HepG2 (cell line): ENCODE measurements around the gene NPAS2. TPM values are rescaled to one million over a fixed set of nuclear protein-coding genes. Genes with fewer than 3 reads are reported as not detected.
A peak's percentile ranks its signal among the peaks of the same experiment; 100 is the strongest.

Experiments
- AKAP8 ChIP-seq: sonication (generic); formaldehyde crosslinking; IDR thresholded peaks from 2 replicates; pipeline ENCODE4 v1.5.1; 2020; ENCODE audit warnings: mild to moderate bottlenecking, missing genetic modification reagents
- CCDC6 ChIP-seq: sonication (generic); formaldehyde crosslinking; IDR thresholded peaks from 2 replicates; pipeline ENCODE4 v1.8.1; 2022; ENCODE audit warnings: mild to moderate bottlenecking, missing genetic modification reagents, moderate library complexity
- JDP2 ChIP-seq: sonication (generic); formaldehyde crosslinking; IDR thresholded peaks from 2 replicates; pipeline ENCODE4 v1.8.1; 2022; ENCODE audit warnings: missing genetic modification reagents, borderline replicate concordance
- MBD4 ChIP-seq: IDR thresholded peaks from 2 replicates; pipeline ENCODE4 v1.6.1; 2012; ENCODE audit warnings: low read length, inconsistent platforms, borderline replicate concordance
- POLR2A ChIP-seq, 2 experiments: IDR thresholded peaks; 2 replicates each; pipeline ENCODE4 v1.6.1; 2011; ENCODE audit warnings: low read depth in 2 of 2, low read length in 2 of 2, mild to moderate bottlenecking in 1 of 2, moderate library complexity in 1 of 2; ENCODE audit not compliant: insufficient read depth in 1 of 2
- REPIN1 ChIP-seq: sonication (generic); formaldehyde crosslinking; IDR thresholded peaks from 2 replicates; pipeline ENCODE4 v1.8.0; 2022; ENCODE audit warnings: missing genetic modification reagents, low read depth, mild to moderate bottlenecking, borderline replicate concordance
- SIX1 ChIP-seq: sonication (generic); formaldehyde crosslinking; IDR thresholded peaks from 2 replicates; pipeline ENCODE4 v1.4.0; 2020; ENCODE audit warnings: missing genetic modification reagents, borderline replicate concordance
- SP1 ChIP-seq, 2 experiments: fragments of 450-650 bp in 1 of 2; sonication (generic) in 1 of 2; formaldehyde crosslinking in 1 of 2; IDR thresholded peaks; 2 replicates each; pipeline versions ENCODE4 v1.4.0 to v1.6.1; 2016 to 2020; ENCODE audit warnings: missing genetic modification reagents in 1 of 2
- STAT5B ChIP-seq: sonication (generic); formaldehyde crosslinking; IDR thresholded peaks from 2 replicates; pipeline ENCODE4 v1.4.0; 2020; ENCODE audit warnings: missing genetic modification reagents
- TGIF2 ChIP-seq: IDR thresholded peaks from 2 replicates; pipeline ENCODE4 v1.6.1; 2016; ENCODE audit warnings: control low read depth, missing compliant biosample characterization
- YEATS4 ChIP-seq: sonication (generic); formaldehyde crosslinking; IDR thresholded peaks from 2 replicates; pipeline ENCODE4 v1.4.0; 2020; ENCODE audit warnings: missing genetic modification reagents, borderline replicate concordance
- ZNF275 ChIP-seq: sonication (generic); formaldehyde crosslinking; IDR thresholded peaks from 2 replicates; pipeline ENCODE4 v1.8.0; 2022; ENCODE audit warnings: missing genetic modification reagents, mild to moderate bottlenecking, inconsistent platforms, borderline replicate concordance
- ZNF430 ChIP-seq: sonication (generic); formaldehyde crosslinking; IDR thresholded peaks from 2 replicates; pipeline ENCODE4 v1.9.0; 2021; ENCODE audit warnings: mild to moderate bottlenecking, missing genetic modification reagents
- ZNF451 ChIP-seq: sonication (generic); formaldehyde crosslinking; IDR thresholded peaks from 2 replicates; pipeline ENCODE4 v1.5.0; 2020; ENCODE audit warnings: mild to moderate bottlenecking, missing genetic modification reagents
- ZNF597 ChIP-seq: sonication (generic); formaldehyde crosslinking; IDR thresholded peaks from 2 replicates; pipeline ENCODE4 v1.5.0; 2020; ENCODE audit warnings: missing genetic modification reagents
- ZNF605 ChIP-seq: sonication (generic); formaldehyde crosslinking; IDR thresholded peaks from 2 replicates; pipeline ENCODE4 v1.8.0; 2022; ENCODE audit warnings: mild to moderate bottlenecking, missing genetic modification reagents
- ZNF660 ChIP-seq: sonication (generic); formaldehyde crosslinking; IDR thresholded peaks from 2 replicates; pipeline ENCODE4 v1.5.1; 2020; ENCODE audit warnings: mild to moderate bottlenecking, low read depth, missing genetic modification reagents, borderline replicate concordance
- ZNF710 ChIP-seq: sonication (generic); formaldehyde crosslinking; IDR thresholded peaks from 2 replicates; pipeline ENCODE4 v1.5.0; 2020; ENCODE audit warnings: mild to moderate bottlenecking, missing genetic modification reagents, borderline replicate concordance
- ZNF816 ChIP-seq: sonication (generic); formaldehyde crosslinking; IDR thresholded peaks from 2 replicates; pipeline ENCODE4 v1.8.0; 2022; ENCODE audit warnings: missing genetic modification reagents, mild to moderate bottlenecking, borderline replicate concordance
- ZNF83 ChIP-seq: sonication (generic); formaldehyde crosslinking; IDR thresholded peaks from 2 replicates; pipeline ENCODE4 v1.4.0; 2020; ENCODE audit warnings: missing genetic modification reagents, mild to moderate bottlenecking, borderline replicate concordance
- polyA plus RNA-seq, 8 experiments: library from polyadenylated mRNA; depleted of rRNA in 3 of 8; stranded (reverse) in 7 of 8; unstranded in 1 of 8; fragments of >200 nt; fragmentation: Illumina TruSeq in 4 of 8; extraction: Trizol in 4 of 8; gene quantifications; 2 replicates each; pipeline versions ENCODE4 v1.2.1 to v1.2.3, GENCODE V29; 2011 to 2016; ENCODE audit warnings: low read depth in 4 of 8, missing spikeins in 1 of 8, mixed read lengths in 1 of 8; ENCODE audit not compliant: insufficient read depth in 1 of 8
- total RNA-seq, 5 experiments: library from RNA; depleted of rRNA; stranded (reverse); fragments of >200 nt; fragmentation: Illumina TruSeq; extraction: Trizol; gene quantifications; 2 replicates each; pipeline ENCODE4 v1.2.3, GENCODE V29; 2016; ENCODE audit warnings: low read depth in 1 of 5

The NPAS2 gene
- total and polyA plus RNA-seq, 2 of the 13 experiments (the other 11 are each of a cell fraction or from before 2014, with no cell fraction given) = 14.8 to 37.5 TPM

- TF ChIP-seq ZNF660 (CRISPR knock-in tag) (no peak), JDP2 (no peak), ZNF597 (CRISPR knock-in tag) (no peak), STAT5B (CRISPR knock-in tag) (no peak), REPIN1 (no peak), SP1 (IDR thresholded peaks at IDR 0.05) (no peak), SP1 (CRISPR knock-in tag; IDR thresholded peaks at IDR 0.05) (no peak), TGIF2 (no peak), CCDC6 (CRISPR knock-in tag) (no peak), ZNF816 (no peak), AKAP8 (CRISPR knock-in tag) (0 out of 2 replicates have a peak, but pooled peaks have one; percentile 35), SIX1 (CRISPR knock-in tag) (no peak), ZNF451 (CRISPR knock-in tag) (no peak), ZNF710 (CRISPR knock-in tag) (no peak), MBD4 (peak; percentile 52; the same call in 1 of the 2 replicates), ZNF430 (CRISPR knock-in tag) (no peak), ZNF275 (no peak), ZNF83 (no peak), YEATS4 (no peak), ZNF605 (0 out of 2 replicates have a peak, but pooled peaks have one; percentile 19), POLR2A (IDR thresholded peaks at IDR 0.05; ENCODE audit: insufficient read depth in 1 of 2, low read depth in 2 of 2, low read length in 2 of 2) (peak; percentile 53 to 75)
Observed at GRCh38 chr2:101007415-101008345, 187.7 kb downstream of the NPAS2 start (continued).
